ENCODE data around the gene PIK3R6. TPM values are rescaled to one million over a fixed set of nuclear protein-coding genes. Genes with fewer than 3 reads are reported as not detected.

Gene PIK3R6
- total RNA-seq, 1 experiment from 2014 or later: not detected

- ATAC-seq (no peak), DNase-seq (no peak)
- ChIA-PET CTCF (no interaction called here), POLR2A (ENCODE audit: unreplicated experiment) (no interaction called here)
- Histone ChIP-seq H3F3A (ENCODE audit: low read length, unreplicated experiment) (no peaks in the 10 kb centered on the region), H3K9me2 (replicated peaks; ENCODE audit: low read length) (no peaks in the 10 kb centered on the region), H3K4me1 (ENCODE audit: insufficient read depth, low read length) (no peaks in the 10 kb centered on the region), H3K27ac (ENCODE audit: low read length) (no peak overlapping the region), H3K4me3 (ENCODE audit: low read length) (no peak overlapping the region), H3K9ac (ENCODE audit: low read length) (no peak overlapping the region), H3K36me3 (ENCODE audit: low read depth, low read length) (no peaks in the 10 kb centered on the region), H3K27me3 (ENCODE audit: low read length) (0 out of 2 replicates have a peak, but pooled peaks cover 5% of the 10 kb centered on the region), H4K20me1 (ENCODE audit: low read length) (no peaks in the 10 kb centered on the region), H2AFZ (ENCODE audit: low read length) (no peak overlapping the region), H3K9me3 (ENCODE audit: low read length) (no peaks in the 10 kb centered on the region), H3K79me2 (ENCODE audit: low read length) (no peaks in the 10 kb centered on the region), H3K4me2 (ENCODE audit: low read length) (no peak overlapping the region)
- TF ChIP-seq EZH2 (IDR thresholded peaks at IDR 0.05; ENCODE audit: low read length, unreplicated experiment) (no peak), CTCF (conservative IDR thresholded peaks at IDR 0.05; ENCODE audit: low read depth, low read length) (no peak), EZH2phosphoT487 (IDR thresholded peaks at IDR 0.05; ENCODE audit: borderline replicate concordance, low read length) (no peak)
- intact Hi-C loops (cut with micrococcal nuclease): no loop called here
- BruUV-seq (replicated peaks): no TSS peak
These were observed 73.8 kb downstream of the PIK3R6 start for GRCh38 chr17:8793649-8794048.

GRCh38 chr17:8792646-8793045 lies 74.8 kb downstream of the PIK3R6 start:
- ATAC-seq: no peak

More at GRCh38 chr17:8792646-8793045, 74.8 kb downstream of the PIK3R6 start:
- no peaks in the 10 kb centered on the region for H3K79me2 ChIP-seq (ENCODE audit: low read length)
- H3K27ac ChIP-seq (ENCODE audit: low read length): no peak overlapping the region
- TF ChIP-seq CTCF (conservative IDR thresholded peaks at IDR 0.05; ENCODE audit: low read depth, low read length) (no peak), EZH2phosphoT487 (IDR thresholded peaks at IDR 0.05; ENCODE audit: borderline replicate concordance, low read length) (no peak), EZH2 (IDR thresholded peaks at IDR 0.05; ENCODE audit: low read length, unreplicated experiment) (no peak)
- H3K9me2 ChIP-seq (replicated peaks; ENCODE audit: low read length): no peaks in the 10 kb centered on the region
- H3K9ac ChIP-seq (ENCODE audit: low read length): no peak overlapping the region
- ChIA-PET CTCF (no interaction called here), POLR2A (ENCODE audit: unreplicated experiment) (no interaction called here)
- no peak overlapping the region for H3K4me3 ChIP-seq (ENCODE audit: low read length)
- H4K20me1 ChIP-seq (ENCODE audit: low read length): no peaks in the 10 kb centered on the region
- H3K4me2 ChIP-seq (ENCODE audit: low read length): no peak overlapping the region
- H3K9me3 ChIP-seq (ENCODE audit: low read length): no peaks in the 10 kb centered on the region
- DNase-seq: no peak
- no peaks in the 10 kb centered on the region for H3K4me1 ChIP-seq (ENCODE audit: insufficient read depth, low read length)
- no TSS peak for BruUV-seq (replicated peaks)
- H2AFZ ChIP-seq (ENCODE audit: low read length): no peak overlapping the region
- H3K27me3 ChIP-seq (ENCODE audit: low read length): 0 out of 2 replicates have a peak, but pooled peaks cover 14% of the 10 kb centered on the region
- intact Hi-C loops (cut with micrococcal nuclease): no loop called here
- no peaks in the 10 kb centered on the region for H3K36me3 ChIP-seq (ENCODE audit: low read depth, low read length)
- H3F3A ChIP-seq (ENCODE audit: low read length, unreplicated experiment): no peaks in the 10 kb centered on the region

Data from PC-3 (cell line).